Measurements from ENCODE around the gene EDAR.

Gene EDAR

GRCh38 chr2:108949316-108950239 is 39.4 kb downstream of the EDAR start:
- ChIA-PET CTCF (interaction anchor here (0.6 kb wide), 1 partner anchor 22 kb away, joined by 3 read pairs; no protein-coding TSS in a partner anchor), POLR2A (interaction anchor here (0.9 to 1.0 kb wide), 2 partner anchors 8 to 10 kb away, joined by 3 to 4 read pairs; no protein-coding TSS in a partner anchor)
- no peak for TF ChIP-seq ELF4 (IDR thresholded peaks at IDR 0.05)
- no peak for TF ChIP-seq CTBP1 (IDR thresholded peaks at IDR 0.05; ENCODE audit: borderline replicate concordance)
- TF ChIP-seq FOXM1 (IDR thresholded peaks at IDR 0.05; ENCODE audit: borderline replicate concordance), result no peak
- no peak for TF ChIP-seq ZNF384 (IDR thresholded peaks at IDR 0.05)
- no peak for TF ChIP-seq L3MBTL2 (conservative IDR thresholded peaks at IDR 0.05)
- no peak for TF ChIP-seq LEF1 (IDR thresholded peaks at IDR 0.05; ENCODE audit: borderline replicate concordance)
- no peak for TF ChIP-seq NFRKB (IDR thresholded peaks at IDR 0.05)
- TF ChIP-seq HDGF (IDR thresholded peaks at IDR 0.05; ENCODE audit: borderline replicate concordance), result no peak
- TF ChIP-seq SUZ12 (IDR thresholded peaks at IDR 0.05), result no peak
- TF ChIP-seq FOXK2 (IDR thresholded peaks at IDR 0.05), result no peak
- no peak for TF ChIP-seq PKNOX1 (IDR thresholded peaks at IDR 0.05)
- TF ChIP-seq TARDBP (IDR thresholded peaks at IDR 0.05), result no peak
- TF ChIP-seq SP1 (IDR thresholded peaks at IDR 0.05), result no peak
- TF ChIP-seq BHLHE40 (IDR thresholded peaks at IDR 0.05; ENCODE audit: borderline replicate concordance), result no peak
- TF ChIP-seq ARNT (IDR thresholded peaks at IDR 0.05), result no peak
- no peak for TF ChIP-seq FOXA1 (IDR thresholded peaks at IDR 0.05)
- DNase-seq (ENCODE audit: extremely low spot score), result no peak

GRCh38 chr2:108947271-108947907 is 41.6 kb downstream of the EDAR start:
- ChIA-PET CTCF (no interaction called here), POLR2A (no interaction called here)
- TF ChIP-seq NFRKB (IDR thresholded peaks at IDR 0.05), result no peak
- TF ChIP-seq TARDBP (IDR thresholded peaks at IDR 0.05), result no peak
- no peak for TF ChIP-seq ELF4 (IDR thresholded peaks at IDR 0.05)
- no peak for TF ChIP-seq HDGF (IDR thresholded peaks at IDR 0.05; ENCODE audit: borderline replicate concordance)
- no peak for TF ChIP-seq FOXM1 (IDR thresholded peaks at IDR 0.05; ENCODE audit: borderline replicate concordance)
- TF ChIP-seq LEF1 (IDR thresholded peaks at IDR 0.05; ENCODE audit: borderline replicate concordance), result no peak
- no peak for TF ChIP-seq CTBP1 (IDR thresholded peaks at IDR 0.05; ENCODE audit: borderline replicate concordance)
- no peak for TF ChIP-seq SUZ12 (IDR thresholded peaks at IDR 0.05)
- TF ChIP-seq L3MBTL2 (conservative IDR thresholded peaks at IDR 0.05), result no peak
- TF ChIP-seq ARNT (IDR thresholded peaks at IDR 0.05), result no peak
- TF ChIP-seq SP1 (IDR thresholded peaks at IDR 0.05), result no peak
- TF ChIP-seq FOXK2 (IDR thresholded peaks at IDR 0.05), result no peak
- TF ChIP-seq ZNF384 (IDR thresholded peaks at IDR 0.05), result no peak
- TF ChIP-seq PKNOX1 (IDR thresholded peaks at IDR 0.05), result no peak
- no peak for TF ChIP-seq BHLHE40 (IDR thresholded peaks at IDR 0.05; ENCODE audit: borderline replicate concordance)
- DNase-seq (ENCODE audit: extremely low spot score), result no peak

- no peak for DNase-seq (ENCODE audit: extremely low spot score)
- TF ChIP-seq BHLHE40 (IDR thresholded peaks at IDR 0.05; ENCODE audit: borderline replicate concordance) (no peak), CTBP1 (IDR thresholded peaks at IDR 0.05; ENCODE audit: borderline replicate concordance) (no peak), ARNT (IDR thresholded peaks at IDR 0.05) (no peak)
- ChIA-PET POLR2A (no interaction called here), CTCF (no interaction called here)
Observed at GRCh38 chr2:108946442-108946841, 42.6 kb downstream of the EDAR start.

- DNase-seq (ENCODE audit: extremely low spot score), result no peak
- TF ChIP-seq SUZ12 (IDR thresholded peaks at IDR 0.05), result no peak
- TF ChIP-seq NFRKB (IDR thresholded peaks at IDR 0.05), result no peak
- TF ChIP-seq ARNT (IDR thresholded peaks at IDR 0.05), result no peak
- no peak for TF ChIP-seq FOXM1 (IDR thresholded peaks at IDR 0.05; ENCODE audit: borderline replicate concordance)
- TF ChIP-seq CTBP1 (IDR thresholded peaks at IDR 0.05; ENCODE audit: borderline replicate concordance), result no peak
- TF ChIP-seq BHLHE40 (IDR thresholded peaks at IDR 0.05; ENCODE audit: borderline replicate concordance), result no peak
- TF ChIP-seq FOXK2 (IDR thresholded peaks at IDR 0.05), result no peak
- no peak for TF ChIP-seq LEF1 (IDR thresholded peaks at IDR 0.05; ENCODE audit: borderline replicate concordance)
- TF ChIP-seq SP1 (IDR thresholded peaks at IDR 0.05), result no peak
- ChIA-PET CTCF (interaction anchor here (1.4 kb wide), 1 partner anchor 12 kb away, joined by 3 read pairs; no protein-coding TSS in a partner anchor), POLR2A (no interaction called here)
Observed at GRCh38 chr2:108945969-108946368, 43.1 kb downstream of the EDAR start.

GRCh38 chr2:108944601-108945331 is 44.3 kb downstream of the EDAR start:
- no peak for DNase-seq (ENCODE audit: extremely low spot score)
- ChIA-PET CTCF (interaction anchor here (1.4 kb wide), 1 partner anchor 13 kb away, joined by 3 read pairs; no protein-coding TSS in a partner anchor), POLR2A (no interaction called here)
- TF ChIP-seq NFRKB (IDR thresholded peaks at IDR 0.05) (no peak), FOXM1 (IDR thresholded peaks at IDR 0.05; ENCODE audit: borderline replicate concordance) (no peak), L3MBTL2 (conservative IDR thresholded peaks at IDR 0.05) (no peak), TARDBP (IDR thresholded peaks at IDR 0.05) (no peak)

GRCh38 chr2:108943751-108944150 is 45.3 kb downstream of the EDAR start:
- no peak for DNase-seq (ENCODE audit: extremely low spot score)
- POLR2A ChIA-PET, result no interaction called here
- CTCF ChIA-PET, result no interaction called here
- TF ChIP-seq NFRKB (IDR thresholded peaks at IDR 0.05) (no peak), ZNF384 (IDR thresholded peaks at IDR 0.05) (no peak), PKNOX1 (IDR thresholded peaks at IDR 0.05) (no peak), FOXM1 (IDR thresholded peaks at IDR 0.05; ENCODE audit: borderline replicate concordance) (no peak), HDGF (IDR thresholded peaks at IDR 0.05; ENCODE audit: borderline replicate concordance) (no peak), LEF1 (IDR thresholded peaks at IDR 0.05; ENCODE audit: borderline replicate concordance) (no peak), BHLHE40 (IDR thresholded peaks at IDR 0.05; ENCODE audit: borderline replicate concordance) (no peak), ARNT (IDR thresholded peaks at IDR 0.05) (no peak), CTBP1 (IDR thresholded peaks at IDR 0.05; ENCODE audit: borderline replicate concordance) (no peak), FOXA1 (IDR thresholded peaks at IDR 0.05) (no peak), SUZ12 (IDR thresholded peaks at IDR 0.05) (no peak), ELF4 (IDR thresholded peaks at IDR 0.05) (no peak), L3MBTL2 (conservative IDR thresholded peaks at IDR 0.05) (no peak), FOXK2 (IDR thresholded peaks at IDR 0.05) (no peak), TARDBP (IDR thresholded peaks at IDR 0.05) (no peak)
